Suprapubic skin (tissue), 3 donors: ENCODE results near the gene LCP1.

ENCODE experiments used
- POLR2AphosphoS5 ChIP-seq, 3 donors: sonication (generic); formaldehyde crosslinking; IDR thresholded peaks; one replicate each; pipeline ENCODE4 v1.6.1; 2017; ENCODE audit warnings: antibody characterized with exemption in 3 of 3
- TF ChIP-seq, protein P1 (sequence below), 2 donors: fragments of 200-600 bp in 1 of 2; fragments of 450-650 bp in 1 of 2; sonication (generic) in 1 of 2; IDR thresholded peaks; one replicate each; pipeline ENCODE4 v1.5.1; 2016 to 2019; ENCODE audit warnings: antibody characterized with exemption in 2 of 2, mild to moderate bottlenecking in 1 of 2, moderate library complexity in 1 of 2

DNA sequence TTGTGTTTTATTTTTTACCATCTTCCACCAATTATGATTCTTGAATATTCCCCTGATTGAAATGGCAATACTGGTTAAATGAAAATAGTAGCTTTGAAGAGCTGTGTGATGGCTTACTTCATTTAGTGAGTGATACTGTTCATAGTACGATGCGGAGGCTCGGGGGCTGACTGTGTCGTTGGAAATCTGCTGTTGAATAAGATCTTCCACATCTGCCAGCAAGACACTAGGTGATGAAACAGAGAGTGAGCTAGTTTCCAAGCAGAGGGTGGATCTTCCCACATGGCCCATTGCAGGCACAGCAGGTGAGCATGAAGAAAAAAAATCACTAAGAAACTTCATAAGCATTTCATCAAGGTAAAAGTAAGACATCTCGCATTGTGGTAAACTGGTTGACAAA, 99.7 kb downstream of the LCP1 start:
- TF ChIP-seq POLR2AphosphoS5 (IDR thresholded peaks at IDR 0.05), result no peak
- TF ChIP-seq, protein P1, sequence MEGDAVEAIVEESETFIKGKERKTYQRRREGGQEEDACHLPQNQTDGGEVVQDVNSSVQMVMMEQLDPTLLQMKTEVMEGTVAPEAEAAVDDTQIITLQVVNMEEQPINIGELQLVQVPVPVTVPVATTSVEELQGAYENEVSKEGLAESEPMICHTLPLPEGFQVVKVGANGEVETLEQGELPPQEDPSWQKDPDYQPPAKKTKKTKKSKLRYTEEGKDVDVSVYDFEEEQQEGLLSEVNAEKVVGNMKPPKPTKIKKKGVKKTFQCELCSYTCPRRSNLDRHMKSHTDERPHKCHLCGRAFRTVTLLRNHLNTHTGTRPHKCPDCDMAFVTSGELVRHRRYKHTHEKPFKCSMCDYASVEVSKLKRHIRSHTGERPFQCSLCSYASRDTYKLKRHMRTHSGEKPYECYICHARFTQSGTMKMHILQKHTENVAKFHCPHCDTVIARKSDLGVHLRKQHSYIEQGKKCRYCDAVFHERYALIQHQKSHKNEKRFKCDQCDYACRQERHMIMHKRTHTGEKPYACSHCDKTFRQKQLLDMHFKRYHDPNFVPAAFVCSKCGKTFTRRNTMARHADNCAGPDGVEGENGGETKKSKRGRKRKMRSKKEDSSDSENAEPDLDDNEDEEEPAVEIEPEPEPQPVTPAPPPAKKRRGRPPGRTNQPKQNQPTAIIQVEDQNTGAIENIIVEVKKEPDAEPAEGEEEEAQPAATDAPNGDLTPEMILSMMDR (IDR thresholded peaks at IDR 0.05), result no peak
